ENCODE results near the gene USP24. TPM values are rescaled to one million over a fixed set of nuclear protein-coding genes. Genes with fewer than 3 reads are reported as not detected.

The USP24 gene
- total RNA-seq, 1 donor = 43.1 TPM

DNA sequence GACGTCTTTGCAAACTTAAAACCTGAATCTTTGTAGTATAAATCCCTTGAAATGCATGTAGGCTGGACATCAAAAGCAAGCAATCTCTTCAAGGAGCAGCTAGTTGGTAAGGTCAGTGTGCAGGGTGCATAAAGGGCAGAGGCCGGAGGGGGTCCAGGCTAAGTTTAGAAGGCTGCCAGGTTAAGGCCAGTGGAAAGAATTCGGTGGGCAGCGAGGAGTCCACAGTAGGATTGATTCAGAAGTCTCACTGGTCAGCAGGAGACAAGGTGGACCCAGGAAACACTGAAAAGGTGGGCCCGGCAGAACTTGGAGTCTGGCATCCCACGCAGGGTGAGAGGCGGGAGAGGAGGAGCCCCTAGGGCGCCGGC is 176.2 kb downstream of the USP24 start:
- Histone ChIP-seq H3K27ac (ENCODE audit: low read depth, low read length) (no peak overlapping the region), H2AFZ (ENCODE audit: low read length) (no peak overlapping the region), H3K4me3 (ENCODE audit: insufficient read depth, low read length) (no peak overlapping the region), H3K27me3 (ENCODE audit: insufficient read depth, low read length) (peaks cover 82% of the 10 kb centered on the region), H4K20me1 (ENCODE audit: insufficient read depth, low read length) (no peaks in the 10 kb centered on the region), H3K9me3 (ENCODE audit: low read depth, low read length) (no peaks in the 10 kb centered on the region), H3K79me2 (ENCODE audit: insufficient read depth, low read length) (no peaks in the 10 kb centered on the region), H3K4me2 (ENCODE audit: insufficient read depth, low read length) (no peak overlapping the region), H3K4me1 (ENCODE audit: insufficient read depth, low read length) (no peaks in the 10 kb centered on the region), H3K36me3 (ENCODE audit: insufficient read depth, low read length) (no peaks in the 10 kb centered on the region)
- DNase-seq (ENCODE audit: insufficient read length, low spot score, missing footprints) = peak; percentile 29
- TF ChIP-seq, protein P1, sequence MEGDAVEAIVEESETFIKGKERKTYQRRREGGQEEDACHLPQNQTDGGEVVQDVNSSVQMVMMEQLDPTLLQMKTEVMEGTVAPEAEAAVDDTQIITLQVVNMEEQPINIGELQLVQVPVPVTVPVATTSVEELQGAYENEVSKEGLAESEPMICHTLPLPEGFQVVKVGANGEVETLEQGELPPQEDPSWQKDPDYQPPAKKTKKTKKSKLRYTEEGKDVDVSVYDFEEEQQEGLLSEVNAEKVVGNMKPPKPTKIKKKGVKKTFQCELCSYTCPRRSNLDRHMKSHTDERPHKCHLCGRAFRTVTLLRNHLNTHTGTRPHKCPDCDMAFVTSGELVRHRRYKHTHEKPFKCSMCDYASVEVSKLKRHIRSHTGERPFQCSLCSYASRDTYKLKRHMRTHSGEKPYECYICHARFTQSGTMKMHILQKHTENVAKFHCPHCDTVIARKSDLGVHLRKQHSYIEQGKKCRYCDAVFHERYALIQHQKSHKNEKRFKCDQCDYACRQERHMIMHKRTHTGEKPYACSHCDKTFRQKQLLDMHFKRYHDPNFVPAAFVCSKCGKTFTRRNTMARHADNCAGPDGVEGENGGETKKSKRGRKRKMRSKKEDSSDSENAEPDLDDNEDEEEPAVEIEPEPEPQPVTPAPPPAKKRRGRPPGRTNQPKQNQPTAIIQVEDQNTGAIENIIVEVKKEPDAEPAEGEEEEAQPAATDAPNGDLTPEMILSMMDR (IDR thresholded peaks at IDR 0.05; ENCODE audit: extremely low read depth, low read depth, low read length) = no peak

DNA sequence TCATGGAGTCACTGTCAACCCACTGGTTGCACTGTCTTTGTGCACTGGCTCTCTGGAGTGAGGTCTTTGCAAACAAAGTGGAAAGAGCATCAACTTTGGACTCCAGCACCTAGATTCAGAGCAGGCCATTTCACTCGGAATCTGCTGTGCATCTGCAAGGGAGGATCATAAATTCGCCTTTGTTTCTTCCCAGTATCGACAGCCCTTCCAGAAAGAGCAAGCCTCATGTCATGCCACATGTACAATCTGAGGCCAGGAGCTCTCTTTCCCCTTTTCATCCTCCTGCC is 176.7 kb downstream of the USP24 start:
- TF ChIP-seq, protein P1 (IDR thresholded peaks at IDR 0.05; ENCODE audit: extremely low read depth, low read depth, low read length) = no peak
- Histone ChIP-seq H3K27me3 (ENCODE audit: insufficient read depth, low read length) (peaks cover 85% of the 10 kb centered on the region), H3K4me1 (ENCODE audit: insufficient read depth, low read length) (no peaks in the 10 kb centered on the region), H3K36me3 (ENCODE audit: insufficient read depth, low read length) (no peaks in the 10 kb centered on the region), H3K4me2 (ENCODE audit: insufficient read depth, low read length) (no peak overlapping the region), H3K79me2 (ENCODE audit: insufficient read depth, low read length) (no peaks in the 10 kb centered on the region), H3K9me3 (ENCODE audit: low read depth, low read length) (no peaks in the 10 kb centered on the region), H3K27ac (ENCODE audit: low read depth, low read length) (no peak overlapping the region), H3K4me3 (ENCODE audit: insufficient read depth, low read length) (no peak overlapping the region), H4K20me1 (ENCODE audit: insufficient read depth, low read length) (no peaks in the 10 kb centered on the region), H2AFZ (ENCODE audit: low read length) (no peak overlapping the region)
- DNase-seq (ENCODE audit: insufficient read length, low spot score, missing footprints) = no peak

DNA sequence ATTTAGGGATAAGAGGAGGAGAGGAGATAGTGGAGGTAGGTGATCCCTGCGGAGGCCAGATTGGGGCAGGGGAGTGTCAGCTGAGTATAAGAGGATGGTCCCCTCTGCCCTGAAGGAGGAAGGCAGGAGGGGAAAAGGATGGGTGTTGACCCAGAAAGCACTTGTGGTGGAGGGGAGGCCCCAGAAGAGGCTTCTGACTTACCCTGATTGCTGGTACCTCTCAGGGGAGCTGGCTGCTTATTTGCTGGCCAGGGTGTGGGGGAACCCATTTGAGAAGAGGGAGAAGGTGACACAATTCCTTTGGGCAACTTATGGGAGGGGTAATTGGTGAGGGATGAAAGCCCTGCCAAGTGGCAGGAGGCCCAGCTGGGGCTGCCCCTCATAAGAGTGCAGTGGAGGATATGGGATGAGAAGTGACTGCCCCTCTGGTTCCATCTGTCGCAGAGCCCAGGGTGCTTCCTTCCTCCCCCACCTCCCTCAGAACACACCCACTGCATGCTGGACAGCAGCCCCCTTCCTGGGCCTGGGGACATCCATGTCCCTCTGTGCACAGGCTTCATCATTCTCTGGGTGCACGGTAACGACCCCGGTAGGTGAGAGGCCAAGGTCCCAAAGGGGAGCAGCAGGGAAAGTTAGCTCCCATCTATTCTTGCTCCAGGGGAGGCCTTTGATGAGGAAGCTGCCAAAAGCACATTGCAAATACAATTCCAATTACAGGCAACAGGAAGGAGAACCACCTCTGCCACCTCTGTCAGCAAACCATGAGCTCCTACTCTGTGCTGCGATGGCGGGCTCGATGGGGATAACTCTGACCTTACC is 177.2 kb downstream of the USP24 start:
- Histone ChIP-seq H3K4me1 (ENCODE audit: insufficient read depth, low read length) (no peaks in the 10 kb centered on the region), H4K20me1 (ENCODE audit: insufficient read depth, low read length) (no peaks in the 10 kb centered on the region), H3K79me2 (ENCODE audit: insufficient read depth, low read length) (no peaks in the 10 kb centered on the region), H2AFZ (ENCODE audit: low read length) (no peak overlapping the region), H3K9me3 (ENCODE audit: low read depth, low read length) (no peaks in the 10 kb centered on the region), H3K4me2 (ENCODE audit: insufficient read depth, low read length) (no peak overlapping the region), H3K27me3 (ENCODE audit: insufficient read depth, low read length) (peaks cover 84% of the 10 kb centered on the region), H3K36me3 (ENCODE audit: insufficient read depth, low read length) (no peaks in the 10 kb centered on the region), H3K4me3 (ENCODE audit: insufficient read depth, low read length) (no peak overlapping the region), H3K27ac (ENCODE audit: low read depth, low read length) (no peak overlapping the region)
- TF ChIP-seq, protein P1 (IDR thresholded peaks at IDR 0.05; ENCODE audit: extremely low read depth, low read depth, low read length) = no peak
- DNase-seq (ENCODE audit: insufficient read length, low spot score, missing footprints) = peak; percentile 31

DNA sequence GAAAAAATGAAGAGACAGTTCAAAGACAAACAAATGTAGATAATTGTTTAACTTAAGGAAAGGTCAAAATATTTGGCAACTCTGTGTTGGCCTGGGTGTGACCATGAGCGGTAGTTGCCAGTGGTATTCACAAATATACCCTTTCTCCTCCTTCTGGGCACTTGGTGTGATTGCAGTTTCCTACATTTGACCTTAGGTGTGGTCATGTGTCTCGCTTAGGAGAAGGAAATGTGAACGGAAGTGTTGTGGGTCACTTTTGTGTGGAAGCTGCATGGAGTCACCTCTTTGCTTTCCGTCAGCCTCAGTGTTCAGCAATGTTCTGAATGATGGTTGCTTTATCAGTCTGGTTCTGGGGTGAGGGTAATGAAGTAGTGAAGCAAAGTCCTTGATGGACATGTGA is 179.3 kb downstream of the USP24 start:
- TF ChIP-seq, protein P1 (IDR thresholded peaks at IDR 0.05; ENCODE audit: extremely low read depth, low read depth, low read length) = no peak
- H2AFZ ChIP-seq (ENCODE audit: low read length) = no peak overlapping the region
- no peaks in the 10 kb centered on the region for H3K9me3 ChIP-seq (ENCODE audit: low read depth, low read length)
- no peaks in the 10 kb centered on the region for H4K20me1 ChIP-seq (ENCODE audit: insufficient read depth, low read length)
- peaks cover 65% of the 10 kb centered on the region for H3K27me3 ChIP-seq (ENCODE audit: insufficient read depth, low read length)
- no peaks in the 10 kb centered on the region for H3K79me2 ChIP-seq (ENCODE audit: insufficient read depth, low read length)
- no peak overlapping the region for H3K4me2 ChIP-seq (ENCODE audit: insufficient read depth, low read length)
- no peaks in the 10 kb centered on the region for H3K36me3 ChIP-seq (ENCODE audit: insufficient read depth, low read length)
- no peak overlapping the region for H3K27ac ChIP-seq (ENCODE audit: low read depth, low read length)
- no peak overlapping the region for H3K4me3 ChIP-seq (ENCODE audit: insufficient read depth, low read length)
- DNase-seq (ENCODE audit: insufficient read length, low spot score, missing footprints) = no peak
- no peaks in the 10 kb centered on the region for H3K4me1 ChIP-seq (ENCODE audit: insufficient read depth, low read length)

Measured in osteoblast (primary cell).